ENCODE results near the gene STXBP3.

The STXBP3 gene

GRCh38 chr1:108845446-108845845 is 99.0 kb downstream of the STXBP3 start:
- DNase-seq, result no peak

GRCh38 chr1:108845991-108846390 is 99.5 kb downstream of the STXBP3 start:
- no peak for DNase-seq

GRCh38 chr1:108847494-108847893 is 101.0 kb downstream of the STXBP3 start:
- no peak for DNase-seq

GRCh38 chr1:108848806-108849205 is 102.3 kb downstream of the STXBP3 start:
- DNase-seq, result no peak

- no peak for DNase-seq
Observed at GRCh38 chr1:108850929-108851328, 104.5 kb downstream of the STXBP3 start.

- no peak for DNase-seq
Observed at GRCh38 chr1:108851567-108851966, 105.1 kb downstream of the STXBP3 start.

GRCh38 chr1:108852221-108852975 is 105.9 kb downstream of the STXBP3 start:
- no peak for DNase-seq

- DNase-seq, result no peak
Observed at GRCh38 chr1:108854221-108855019, 107.9 kb downstream of the STXBP3 start.

GRCh38 chr1:108856994-108857393 is 110.5 kb downstream of the STXBP3 start, which contains the start of gene AKNAD1:
AKNAD1 (minus strand) TSS chr1:108857094; CDS start chr1:108852664, 4,430 bp downstream.
- no peak for DNase-seq

GRCh38 chr1:108858230-108858950 is 111.9 kb downstream of the STXBP3 start:
- no peak for DNase-seq

Data from SIG-M5 (cell line).